Prostate gland (tissue), 2 donors: Measurements from ENCODE around the gene RALGPS1. TPM values are rescaled to one million over a fixed set of nuclear protein-coding genes. Genes with fewer than 3 reads are reported as not detected.
"Not testable (repeated sequence)": the region's sequence is repeated elsewhere in the genome, so short reads cannot be mapped to it uniquely, and the experiment has no call there.

ENCODE experiments used
- DNase-seq: peaks from one replicate; pipeline ENCODE4 v3.0.0-alpha.2; 2019; ENCODE audit warnings: low spot score
- H3K27ac ChIP-seq, 2 donors: fragments of 200-600 bp; sonication (generic); 2 replicates each; pipeline ENCODE4 v1.5.1; 2017 to 2019
- H3K27me3 ChIP-seq: fragments of 200-600 bp; sonication (generic); replicated peaks from 2 replicates; pipeline ENCODE4 v1.5.1; 2019; ENCODE audit not compliant: insufficient read depth
- H3K36me3 ChIP-seq, 2 donors: fragments of 200-600 bp; sonication (generic); 1 replicate in 1 of 2; 2 replicates in 1 of 2; pipeline versions ENCODE4 v1.5.1 to v1.8.1; 2017 to 2019
- H3K4me1 ChIP-seq: fragments of 200-600 bp; sonication (generic); replicated peaks from 2 replicates; pipeline ENCODE4 v1.5.1; 2019
- H3K4me3 ChIP-seq, 2 donors: fragments of 200-600 bp; sonication (generic); 2 replicates each; pipeline ENCODE4 v1.5.1; 2017 to 2019
- H3K9me3 ChIP-seq: fragments of 200-600 bp; sonication (generic); 2 replicates; pipeline ENCODE4 v1.5.1; 2017
- CTCF ChIP-seq, 4 experiments: fragments of 200-600 bp in 2 of 4; fragments of 450-650 bp in 2 of 4; sonication (generic) in 2 of 4; IDR thresholded peaks; 1 replicate in 3 of 4; 2 replicates in 1 of 4; pipeline ENCODE4 v1.5.1; 2016 to 2019; ENCODE audit warnings: antibody characterized with exemption in 4 of 4, mild to moderate bottlenecking in 2 of 4, moderate library complexity in 2 of 4
- POLR2A ChIP-seq: fragments of 450-650 bp; IDR thresholded peaks from one replicate; pipeline ENCODE4 v1.6.1; 2016; ENCODE audit warnings: antibody characterized with exemption, mild to moderate bottlenecking
- POLR2AphosphoS5 ChIP-seq: sonication (generic); formaldehyde crosslinking; IDR thresholded peaks from one replicate; pipeline ENCODE4 v1.6.1; 2017; ENCODE audit warnings: antibody characterized with exemption
- WGBS: methylation state at CpG from one replicate; pipeline ENCODE4 v1.1.5; 2018; 5-methylcytosine and 5-hydroxymethylcytosine counted together
- intact Hi-C: fragments of 100-400 bp; cut with DNase I; formaldehyde crosslinking; loops from one replicate; pipeline ENCODE4 v1.14.2; 2022
- total RNA-seq, 2 donors: library from RNA; depleted of rRNA; stranded (reverse); fragments of >200 nt; gene quantifications; one replicate each; pipeline ENCODE4 v1.1.0, GENCODE V29; 2016

The RALGPS1 gene
- total RNA-seq, 2 donors from 2014 or later, result 14.7 to 20.7 TPM

- no peaks in the 10 kb centered on the region for H3K36me3 ChIP-seq
- H3K4me1 ChIP-seq, result peaks cover 6% of the 10 kb centered on the region
- TF ChIP-seq POLR2A (no peak), CTCF (IDR thresholded peaks at IDR 0.05) (no peak), POLR2AphosphoS5 (no peak)
- intact Hi-C loops, result no loop called here
- H3K9me3 ChIP-seq, result no peaks in the 10 kb centered on the region
- no peaks in the 10 kb centered on the region for H3K27me3 ChIP-seq
- DNase-seq, result no peak
- H3K4me3 ChIP-seq, result no peak overlapping the region
- 79% methylated on average over 4 of the region's 4 CpGs for WGBS
- H3K27ac ChIP-seq, result no peak overlapping the region
Observed at GRCh38 chr9:127014216-127014909, 99.8 kb downstream of the RALGPS1 start.

- Histone ChIP-seq H3K27me3 (no peaks in the 10 kb centered on the region), H3K4me3 (no peak overlapping the region), H3K4me1 (peaks cover 6% of the 10 kb centered on the region), H3K9me3 (no peaks in the 10 kb centered on the region), H3K36me3 (no peaks in the 10 kb centered on the region), H3K27ac (no peak overlapping the region)
- TF ChIP-seq CTCF (IDR thresholded peaks at IDR 0.05) (no peak), POLR2AphosphoS5 (no peak), POLR2A (no peak)
- DNase-seq, result no peak
- WGBS, result 92% methylated on average over 3 of the region's 3 CpGs
- intact Hi-C loops, result no loop called here
Observed at GRCh38 chr9:127014910-127015540, 100.4 kb downstream of the RALGPS1 start.

GRCh38 chr9:127015921-127016512, 101.4 kb downstream of the RALGPS1 start:
- Histone ChIP-seq H3K27ac (no peak overlapping the region), H3K4me1 (peaks cover 6% of the 10 kb centered on the region), H3K4me3 (no peak overlapping the region), H3K9me3 (no peaks in the 10 kb centered on the region), H3K36me3 (no peaks in the 10 kb centered on the region), H3K27me3 (no peaks in the 10 kb centered on the region)
- WGBS, result 97% methylated on average over 4 of the region's 4 CpGs
- intact Hi-C loops, result no loop called here
- no peak for DNase-seq
- no peak for TF ChIP-seq POLR2AphosphoS5
- no peak for TF ChIP-seq POLR2A
- TF ChIP-seq CTCF (IDR thresholded peaks at IDR 0.05), result no peak

- 94% methylated on average over 9 of the region's 9 CpGs for WGBS
- H3K27me3 ChIP-seq, DNase-seq, intact Hi-C loops, H3K4me3 ChIP-seq, H3K4me1 ChIP-seq, H3K9me3 ChIP-seq, H3K27ac ChIP-seq, H3K36me3 ChIP-seq: not testable (repeated sequence)
Observed at GRCh38 chr9:127017979-127018378, 103.4 kb downstream of the RALGPS1 start.

- H3K9me3 ChIP-seq, result no peaks in the 10 kb centered on the region
- intact Hi-C loops, result no loop called here
- H3K36me3 ChIP-seq, result no peaks in the 10 kb centered on the region
- H3K4me1 ChIP-seq, result peaks cover 13% of the 10 kb centered on the region
- no peak overlapping the region for H3K27ac ChIP-seq
- no peaks in the 10 kb centered on the region for H3K27me3 ChIP-seq
- 92% methylated on average over 2 of the region's 2 CpGs for WGBS
- H3K4me3 ChIP-seq, result no peak overlapping the region
- TF ChIP-seq POLR2AphosphoS5, result no peak
- no peak for TF ChIP-seq CTCF (IDR thresholded peaks at IDR 0.05)
- TF ChIP-seq POLR2A, result no peak
- no peak for DNase-seq
Observed at GRCh38 chr9:127018935-127019334, 104.4 kb downstream of the RALGPS1 start.
